Lung microvascular endothelial cell (primary cell): Measurements from ENCODE around the gene ERC2. TPM values are rescaled to one million over a fixed set of nuclear protein-coding genes. Genes with fewer than 3 reads are reported as not detected.

ENCODE experiments used
- DNase-seq, 2 donors: peaks; one replicate each; pipeline versions ENCODE4 v3.0.0 to v3.0.0-alpha.2; 2010; ENCODE audit warnings: low read depth in 2 of 2
- total RNA-seq: library from RNA; depleted of rRNA; stranded (reverse); fragments of >200 nt; gene quantifications from 2 replicates; pipeline ENCODE4 v1.2.1, GENCODE V29; 2014

The ERC2 gene
- total RNA-seq, 1 donor from 2014 or later: 2.2 TPM

GRCh38 chr3:55650011-55650410 is 818.3 kb downstream of the ERC2 start:
- no peak for DNase-seq

GRCh38 chr3:55649554-55649953 is 818.7 kb downstream of the ERC2 start:
- DNase-seq: no peak

- DNase-seq: no peak
These were observed 819.5 kb downstream of the ERC2 start for GRCh38 chr3:55648591-55649318.

GRCh38 chr3:55647670-55648069 is 820.6 kb downstream of the ERC2 start:
- no peak for DNase-seq

GRCh38 chr3:55647063-55647462 is 821.2 kb downstream of the ERC2 start:
- no peak for DNase-seq

GRCh38 chr3:55646121-55646520 is 822.1 kb downstream of the ERC2 start:
- DNase-seq: no peak

- DNase-seq: no peak
These were observed 822.8 kb downstream of the ERC2 start for GRCh38 chr3:55645422-55645821.

- DNase-seq: no peak
These were observed 825.0 kb downstream of the ERC2 start for GRCh38 chr3:55643283-55643682.

GRCh38 chr3:55641964-55642363 is 826.3 kb downstream of the ERC2 start:
- DNase-seq: no peak

- no peak for DNase-seq
These were observed 828.1 kb downstream of the ERC2 start for GRCh38 chr3:55639896-55640765.

- DNase-seq: no peak
These were observed 829.1 kb downstream of the ERC2 start for GRCh38 chr3:55639143-55639542.

- no peak for DNase-seq
These were observed 830.2 kb downstream of the ERC2 start for GRCh38 chr3:55637906-55638638.

GRCh38 chr3:55636300-55637195 is 831.7 kb downstream of the ERC2 start:
- no peak for DNase-seq

GRCh38 chr3:55634345-55634744 is 833.9 kb downstream of the ERC2 start:
- DNase-seq: no peak

- DNase-seq: no peak
These were observed 834.9 kb downstream of the ERC2 start for GRCh38 chr3:55633333-55633732.

- DNase-seq: no peak
These were observed 836.4 kb downstream of the ERC2 start for GRCh38 chr3:55631766-55632331.

GRCh38 chr3:55630921-55631299 is 837.4 kb downstream of the ERC2 start:
- DNase-seq: no peak

GRCh38 chr3:55630280-55630920 is 837.9 kb downstream of the ERC2 start:
- DNase-seq: no peak

GRCh38 chr3:55629432-55629831 is 838.8 kb downstream of the ERC2 start:
- DNase-seq: no peak

GRCh38 chr3:55626279-55626665 is 842.0 kb downstream of the ERC2 start:
- DNase-seq: no peak
